Measurements from ENCODE around the gene GTF2IRD1.
A peak's percentile ranks its signal among the peaks of the same experiment; 100 is the strongest.
"Not testable (repeated sequence)": the region's sequence is repeated elsewhere in the genome, so short reads cannot be mapped to it uniquely, and the experiment has no call there.

GTF2IRD1 gene

GRCh38 chr7:74518654-74519053 lies 64.9 kb downstream of the GTF2IRD1 start:
- no peak for DNase-seq

DNA sequence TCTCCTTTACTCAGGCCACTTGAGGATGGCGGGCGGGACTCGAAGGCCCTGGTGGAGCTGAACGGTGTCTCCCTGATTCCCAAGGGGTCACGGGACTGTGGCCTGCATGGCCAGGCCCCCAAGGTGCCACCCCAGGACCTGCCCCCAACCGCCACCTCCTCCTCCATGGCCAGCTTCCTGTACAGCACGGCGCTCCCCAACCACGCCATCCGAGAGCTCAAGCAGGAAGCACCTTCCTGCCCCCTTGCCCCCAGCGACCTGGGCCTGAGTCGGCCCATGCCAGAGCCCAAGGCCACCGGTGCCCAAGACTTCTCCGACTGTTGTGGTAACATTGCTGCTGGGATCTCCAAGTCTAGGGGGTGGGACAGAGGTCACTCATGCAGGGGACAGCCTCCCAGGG lies 65.7 kb downstream of the GTF2IRD1 start:
- no peak for DNase-seq

GRCh38 chr7:74521855-74522254 lies 68.1 kb downstream of the GTF2IRD1 start:
- DNase-seq: no peak

GRCh38 chr7:74522281-74522905 lies 68.7 kb downstream of the GTF2IRD1 start:
- DNase-seq: no peak

- no peak for DNase-seq
Observed at GRCh38 chr7:74523015-74523414, 69.3 kb downstream of the GTF2IRD1 start.

GRCh38 chr7:74525140-74525539 lies 71.4 kb downstream of the GTF2IRD1 start:
- DNase-seq: no peak

GRCh38 chr7:74525881-74526280 lies 72.2 kb downstream of the GTF2IRD1 start:
- peak; percentile 1 for DNase-seq

DNA sequence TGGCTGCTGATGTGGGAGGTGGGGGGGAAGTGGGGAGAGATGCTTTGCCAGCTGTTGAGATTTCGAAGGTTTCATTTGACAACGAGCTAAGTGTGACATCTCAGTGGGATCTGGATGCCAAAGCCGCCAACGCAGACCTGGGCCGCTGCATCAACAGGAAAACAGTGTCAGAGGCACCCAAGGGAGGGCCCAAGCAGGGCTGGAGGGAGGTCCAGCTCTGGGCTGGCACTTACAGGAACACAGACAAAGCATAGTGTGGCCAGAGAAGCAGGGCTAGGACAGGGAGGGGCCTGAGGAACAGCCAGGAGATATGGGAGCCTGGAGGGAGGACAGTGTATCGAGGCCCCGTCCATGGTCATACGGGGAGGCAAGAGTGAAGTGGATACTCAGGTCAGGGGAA lies 73.1 kb downstream of the GTF2IRD1 start:
- DNase-seq: no peak

GRCh38 chr7:74527842-74528241 lies 74.1 kb downstream of the GTF2IRD1 start:
- DNase-seq: no peak

DNA sequence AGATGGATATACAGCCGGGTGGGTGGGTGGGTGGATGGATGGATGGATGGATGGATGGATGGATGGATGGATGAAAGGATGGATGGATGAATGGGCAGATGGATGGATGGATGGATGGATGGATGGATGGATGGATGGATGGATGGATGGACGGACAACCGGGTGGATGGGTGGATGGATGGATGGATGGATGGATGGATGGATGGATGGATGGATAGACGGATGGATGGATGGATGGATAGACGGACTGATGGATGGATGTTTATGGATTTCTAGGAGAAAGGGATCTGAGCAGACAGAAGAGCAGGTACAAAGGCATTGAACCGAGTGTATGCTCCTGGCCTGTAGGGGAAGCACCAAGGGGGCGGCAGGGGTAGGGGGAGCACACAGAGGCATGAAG lies 75.1 kb downstream of the GTF2IRD1 start:
- not testable (repeated sequence) for DNase-seq

DNA sequence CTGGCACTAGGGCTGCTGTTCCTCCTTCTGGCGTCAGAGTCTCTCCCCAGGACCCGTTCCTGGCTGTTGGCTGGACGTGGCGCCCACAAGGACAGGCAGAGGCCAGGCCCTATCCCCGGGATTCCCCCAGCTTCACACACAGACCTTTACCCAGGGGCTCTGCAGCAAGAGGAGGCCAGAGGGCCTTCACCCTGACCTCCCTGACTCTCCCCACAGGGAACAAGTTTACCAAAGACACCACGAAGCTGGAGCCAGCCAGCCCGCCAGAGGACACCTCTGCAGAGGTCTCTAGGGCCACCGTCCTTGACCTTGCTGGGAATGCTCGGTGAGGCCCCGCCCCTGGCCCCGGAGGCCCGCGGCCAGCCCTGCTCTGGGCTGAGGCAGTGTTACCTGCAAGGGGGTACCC lies 82.2 kb downstream of the GTF2IRD1 start:
- DNase-seq: no peak

- not testable (repeated sequence) for DNase-seq
Observed at GRCh38 chr7:74541937-74542336, 88.2 kb downstream of the GTF2IRD1 start.

DNA sequence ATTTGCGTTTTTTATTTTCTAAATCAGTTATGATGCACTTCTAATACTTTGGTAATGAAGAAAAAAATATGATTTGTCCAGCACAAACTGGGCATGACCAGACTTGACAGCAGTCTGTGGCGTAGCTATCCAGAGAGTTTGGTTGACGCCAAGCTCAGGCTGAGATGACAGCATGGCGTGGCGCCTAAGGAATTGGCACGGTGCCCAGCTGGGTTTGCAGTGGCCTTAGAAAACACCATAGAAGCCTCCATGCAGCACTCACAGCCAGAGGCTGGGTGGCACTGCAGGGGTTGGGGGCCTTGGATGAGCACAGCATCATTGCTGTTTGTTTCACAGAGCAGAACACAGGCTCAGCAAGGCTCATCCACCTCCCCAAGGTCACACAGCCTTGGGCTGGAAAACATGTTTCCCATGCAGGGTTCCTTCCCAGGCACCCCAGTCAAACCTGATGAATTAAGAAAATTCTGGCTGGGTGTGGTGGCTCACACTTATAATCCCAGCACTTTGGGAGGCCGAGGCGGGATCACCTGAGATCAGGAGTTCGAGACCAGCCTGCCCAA lies 88.9 kb downstream of the GTF2IRD1 start:
- no peak for DNase-seq

GRCh38 chr7:74544706-74545469 lies 91.2 kb downstream of the GTF2IRD1 start:
- DNase-seq: peak; percentile 87

- DNase-seq: no peak
Observed at GRCh38 chr7:74545921-74546320, 92.2 kb downstream of the GTF2IRD1 start.

- DNase-seq: peak; percentile 14
Observed at GRCh38 chr7:74553596-74554012, 99.9 kb downstream of the GTF2IRD1 start.

- peak; percentile 7 for DNase-seq
Observed at GRCh38 chr7:74554178-74554577, 100.5 kb downstream of the GTF2IRD1 start.

GRCh38 chr7:74560086-74560719 lies 106.5 kb downstream of the GTF2IRD1 start:
- DNase-seq: no peak

- no peak for DNase-seq
Observed at GRCh38 chr7:74561898-74562613, 108.3 kb downstream of the GTF2IRD1 start.

GRCh38 chr7:74563639-74564038 lies 109.9 kb downstream of the GTF2IRD1 start:
- not testable (repeated sequence) for DNase-seq

DNA sequence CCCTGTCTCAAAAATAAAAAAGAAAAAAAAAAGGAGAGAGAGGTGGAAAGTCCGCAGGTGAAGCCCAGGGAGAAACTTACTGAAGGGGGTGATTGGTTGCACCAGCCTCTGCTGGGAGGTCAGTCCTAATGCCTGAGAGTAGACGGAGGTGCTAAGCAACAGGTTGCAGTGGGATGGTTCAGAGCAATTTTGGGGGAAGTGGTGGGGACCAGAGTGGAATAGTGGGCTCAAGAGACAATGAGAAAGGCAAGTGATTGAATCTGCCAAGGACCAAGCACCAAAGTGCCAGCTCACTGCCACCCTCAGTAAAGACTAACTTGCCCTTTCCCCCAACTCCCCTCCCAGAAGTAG lies 113.6 kb downstream of the GTF2IRD1 start:
- DNase-seq: no peak

- no peak for DNase-seq
Observed at GRCh38 chr7:74568658-74569057, 115.0 kb downstream of the GTF2IRD1 start.

DNA sequence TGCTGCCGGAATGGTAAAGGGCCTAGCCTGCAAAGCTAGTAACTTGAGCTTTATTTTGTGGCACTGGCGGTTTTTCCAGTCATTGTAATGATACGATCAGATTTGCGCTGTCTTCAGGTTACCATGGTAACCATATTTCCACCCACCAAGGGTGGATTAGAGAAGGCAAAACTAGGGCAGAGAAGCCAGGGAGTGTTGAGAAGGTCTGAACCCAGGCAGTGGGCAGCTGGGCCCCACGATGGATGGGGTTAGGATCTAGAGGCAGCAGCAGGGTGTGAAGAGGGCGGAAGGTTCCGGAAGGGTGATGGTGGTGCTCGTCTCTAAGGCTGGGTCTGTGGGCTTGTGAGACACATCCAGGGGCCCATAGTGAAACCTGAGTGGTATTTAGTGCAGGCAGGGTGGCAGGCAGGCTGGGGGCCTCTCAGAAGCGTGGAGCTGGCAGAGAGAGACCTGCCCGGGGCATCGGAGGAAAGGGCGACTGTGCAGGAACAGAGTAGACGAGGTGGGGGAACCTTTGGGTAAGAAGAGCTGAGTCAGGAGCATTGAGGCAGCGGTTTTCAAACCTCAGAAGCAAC lies 115.9 kb downstream of the GTF2IRD1 start:
- no peak for DNase-seq
